ENCODE results near the gene CDKN2C.
"Not testable (repeated sequence)": the region's sequence is repeated elsewhere in the genome, so short reads cannot be mapped to it uniquely, and the experiment has no call there.

CDKN2C gene

DNA sequence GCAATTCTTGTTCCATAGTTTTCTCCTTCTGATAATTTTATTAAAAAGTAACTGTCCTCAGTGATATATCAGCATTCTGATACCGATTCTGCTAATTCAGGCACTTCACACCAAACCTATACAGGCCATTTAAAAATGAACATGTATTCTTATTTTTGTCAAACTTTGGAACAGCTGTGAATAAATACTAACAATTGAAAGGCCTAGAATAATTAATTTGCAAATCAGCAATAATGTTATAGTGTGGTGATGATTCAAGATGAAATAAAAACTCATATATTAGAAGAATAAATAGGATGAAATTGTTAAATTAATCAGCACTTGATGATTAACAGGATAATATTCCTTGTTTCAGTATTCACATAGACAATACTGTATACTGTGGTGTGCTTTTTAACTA is 9.9 kb downstream of the CDKN2C start:
- DNase-seq (ENCODE audit: low read depth), result no peak

DNA sequence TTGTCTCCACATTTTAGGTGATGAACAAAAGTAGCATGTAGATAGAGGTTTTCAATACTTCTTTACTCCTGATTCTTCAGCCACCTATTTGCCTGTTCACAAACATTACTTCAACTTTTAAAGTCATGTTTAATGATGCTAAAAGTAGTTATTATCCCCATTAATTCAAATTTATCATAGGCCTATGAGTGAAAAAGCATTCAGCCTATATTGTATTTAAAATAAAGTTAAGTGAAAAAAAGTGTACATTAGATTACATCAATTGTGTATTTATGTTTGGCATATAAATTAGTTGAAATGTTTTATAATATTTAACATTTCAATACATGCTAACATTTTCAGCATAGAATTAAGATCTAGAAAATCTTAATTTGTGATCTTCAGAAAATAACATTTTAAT is 10.5 kb downstream of the CDKN2C start:
- no peak for DNase-seq (ENCODE audit: low read depth)

DNA sequence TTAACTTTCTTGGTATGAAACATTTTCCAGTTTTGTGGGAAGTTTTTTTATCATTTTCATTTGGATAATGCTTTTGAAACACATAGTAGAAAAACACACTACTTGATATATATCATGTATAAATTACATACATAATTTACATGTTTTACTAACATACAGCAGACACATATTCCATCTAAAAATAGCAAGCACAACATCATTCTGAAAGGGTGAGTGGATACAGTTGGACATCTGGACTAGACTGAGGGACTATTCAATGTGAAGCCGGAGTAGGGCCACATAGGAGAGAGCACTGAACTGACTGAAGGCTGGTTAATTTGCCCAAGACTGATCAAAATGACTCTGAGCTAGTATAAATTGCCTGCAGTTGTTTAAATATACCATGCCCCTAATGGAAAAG is 11.7 kb downstream of the CDKN2C start:
- DNase-seq (ENCODE audit: low read depth), result no peak

DNA sequence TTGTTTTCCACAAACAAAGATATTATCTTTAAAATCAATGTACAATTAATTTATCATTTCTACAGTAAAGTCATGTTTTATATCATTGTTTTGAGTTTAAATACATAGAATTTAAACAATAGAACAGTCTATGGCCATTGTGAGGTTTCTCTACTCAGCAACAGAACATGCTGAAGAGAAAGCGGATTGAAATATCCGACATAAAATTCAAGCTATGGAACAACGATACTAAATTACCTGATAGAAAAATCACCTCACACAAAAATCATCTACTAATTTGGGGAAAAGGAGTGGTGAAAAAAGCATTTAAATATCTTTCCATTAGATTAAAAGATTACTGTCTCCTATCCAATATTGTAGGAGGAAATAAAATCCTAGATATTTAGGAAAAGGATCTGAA is 12.6 kb downstream of the CDKN2C start:
- no peak for DNase-seq (ENCODE audit: low read depth)

DNA sequence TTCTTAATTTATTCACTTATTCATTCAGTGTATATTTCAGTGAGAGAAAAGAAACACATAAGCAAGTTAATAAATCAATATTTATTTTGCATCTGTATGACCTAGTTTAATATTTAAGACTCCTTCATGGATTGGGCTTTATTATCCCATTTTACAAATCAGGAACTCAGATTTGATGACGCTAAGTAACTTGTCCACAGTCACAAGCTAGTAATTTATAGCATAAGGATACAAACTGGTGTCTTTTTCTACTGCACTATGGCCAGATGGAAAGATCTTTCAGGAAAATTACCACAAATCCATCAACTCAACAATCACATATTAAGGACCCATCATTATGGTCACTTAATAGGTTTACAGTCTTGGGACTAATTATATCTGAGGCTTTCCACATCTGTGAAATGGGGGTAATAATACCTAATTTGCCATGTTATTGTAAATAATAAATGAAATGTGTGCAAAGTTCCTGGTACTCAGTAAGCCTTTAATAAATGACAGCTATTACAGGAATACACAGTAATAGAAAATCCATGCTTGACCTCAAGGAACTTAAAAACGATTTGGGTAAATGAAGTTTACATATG is 13.3 kb downstream of the CDKN2C start:
- no peak for DNase-seq (ENCODE audit: low read depth)

DNA sequence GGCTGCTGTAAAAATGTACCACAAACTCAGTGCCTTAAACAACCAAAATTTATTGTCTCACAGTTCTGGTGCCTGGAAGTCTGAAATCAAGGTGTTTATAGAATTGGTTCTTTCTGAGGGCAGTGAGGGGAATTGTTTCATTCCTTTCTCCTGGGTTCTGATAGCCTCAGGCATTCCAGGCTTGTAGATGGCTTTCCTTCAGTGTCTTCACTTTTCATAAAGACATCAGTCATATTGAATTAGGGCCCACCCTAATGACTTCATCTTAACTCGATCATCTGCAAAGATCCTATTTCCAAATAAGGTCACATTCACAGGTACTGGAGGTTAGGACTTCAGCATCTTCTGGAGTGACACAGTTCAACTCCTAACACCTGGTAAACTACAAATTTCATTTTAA is 15.0 kb downstream of the CDKN2C start:
- no peak for DNase-seq (ENCODE audit: low read depth)

DNA sequence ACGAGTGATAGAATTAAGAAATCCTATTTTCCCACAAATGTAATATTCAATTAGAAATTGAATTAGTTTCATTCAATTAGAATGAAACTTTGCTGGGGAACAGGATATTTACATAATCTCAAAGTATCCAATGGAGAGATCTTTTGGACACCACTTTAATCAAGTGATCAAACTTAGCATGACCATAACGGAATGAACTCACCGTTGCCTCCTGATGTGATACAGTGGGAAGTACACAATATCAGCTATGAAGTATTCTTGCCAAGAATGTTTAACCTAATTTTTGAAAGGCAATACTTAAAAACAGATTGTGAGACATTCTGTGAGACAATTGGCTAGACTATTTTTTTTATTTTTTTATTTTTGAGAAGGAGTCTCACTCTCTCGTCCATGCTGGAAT is 16.6 kb downstream of the CDKN2C start:
- no peak for DNase-seq (ENCODE audit: low read depth)

DNA sequence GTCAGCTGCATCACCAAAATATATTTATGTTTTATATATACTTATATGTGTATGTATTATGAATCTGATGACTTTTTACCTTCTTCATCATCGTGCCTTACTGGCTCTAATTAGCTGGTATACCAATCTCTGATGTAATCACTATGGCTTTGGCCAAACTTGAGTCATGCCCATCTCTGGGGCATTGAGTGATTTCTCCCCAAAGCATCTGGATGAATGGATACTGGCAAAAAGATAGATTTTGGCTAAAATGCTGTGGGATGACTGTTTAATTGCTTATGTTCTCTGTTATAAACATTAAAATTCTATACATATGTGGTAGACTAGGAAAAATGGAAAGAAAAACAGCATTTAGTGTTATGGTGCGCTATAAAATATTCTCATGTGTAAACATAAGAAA is 19.6 kb downstream of the CDKN2C start:
- DNase-seq (ENCODE audit: low read depth), result no peak

DNA sequence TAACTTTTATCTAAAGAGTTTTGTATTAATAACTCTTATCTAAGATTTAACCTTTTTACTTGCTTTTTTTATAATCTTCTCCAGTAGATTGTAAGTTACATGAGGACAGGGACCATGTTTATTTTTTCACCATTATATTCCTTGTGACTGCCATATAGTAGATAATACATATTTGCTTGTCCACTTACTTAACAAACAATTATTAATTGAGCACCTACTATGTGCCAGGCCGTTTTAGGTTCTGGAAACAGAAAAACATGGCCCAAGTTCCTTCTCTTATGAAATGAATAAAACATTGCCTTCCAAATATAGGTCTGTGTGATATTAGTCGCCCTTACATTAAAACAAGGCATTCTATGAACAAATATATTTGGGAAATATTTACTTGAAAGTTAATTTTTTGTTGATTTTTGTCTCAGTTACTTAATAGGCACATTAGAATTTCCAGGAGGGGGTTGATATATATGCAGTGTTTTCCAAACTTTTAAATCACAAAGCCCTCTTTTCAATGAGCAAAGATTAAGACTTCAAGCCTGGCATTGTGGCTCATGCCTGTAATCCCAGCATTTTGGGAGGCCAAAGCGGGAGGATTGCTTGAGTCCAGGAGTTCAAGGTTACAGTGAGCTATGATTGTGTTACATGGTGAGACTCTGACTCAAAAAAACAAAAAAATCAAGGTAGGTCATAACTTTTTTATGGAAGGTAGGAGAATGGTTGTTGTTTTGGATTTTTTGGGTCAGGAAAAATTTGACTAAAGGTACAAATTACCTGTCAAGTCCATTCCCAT is 22.7 kb downstream of the CDKN2C start:
- DNase-seq (ENCODE audit: low read depth), result no peak

DNA sequence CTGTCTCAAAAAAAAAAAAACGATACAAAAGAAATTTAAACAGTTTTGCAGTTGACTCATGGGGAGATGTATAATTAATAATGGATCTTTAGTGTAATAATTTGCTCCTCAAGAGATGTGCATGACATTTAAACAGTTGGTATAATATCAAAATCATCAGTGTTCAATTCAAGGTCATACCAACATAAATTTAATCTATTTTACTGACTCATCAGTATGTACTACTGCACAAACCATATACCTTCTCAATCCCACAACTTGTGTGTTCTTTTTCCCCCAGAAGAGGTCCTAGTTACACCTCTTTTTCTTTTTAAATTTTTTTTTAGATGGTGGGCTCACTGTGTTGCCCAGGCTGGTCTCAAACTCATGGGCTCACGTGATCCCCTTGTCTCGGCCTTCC is 23.6 kb downstream of the CDKN2C start:
- no peak for DNase-seq (ENCODE audit: low read depth)

DNA sequence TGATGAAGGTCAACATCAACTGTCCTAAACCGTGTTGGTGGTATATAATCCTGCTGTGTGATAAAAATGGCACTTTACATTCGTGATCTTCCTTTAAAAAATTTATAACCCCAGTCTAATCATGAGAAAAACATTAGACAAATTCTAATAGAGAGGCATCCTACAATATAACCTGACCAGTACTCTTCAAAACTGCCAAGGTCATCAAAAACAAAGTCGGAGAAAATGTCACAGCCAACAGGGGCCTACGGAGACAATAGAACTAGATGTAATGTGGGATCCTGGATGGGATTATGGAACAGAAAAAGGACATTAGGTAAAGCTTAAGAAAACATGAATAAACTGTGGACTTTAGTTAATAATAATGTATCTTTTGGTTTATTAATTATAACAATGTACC is 25.0 kb downstream of the CDKN2C start:
- no peak for DNase-seq (ENCODE audit: low read depth)

DNA sequence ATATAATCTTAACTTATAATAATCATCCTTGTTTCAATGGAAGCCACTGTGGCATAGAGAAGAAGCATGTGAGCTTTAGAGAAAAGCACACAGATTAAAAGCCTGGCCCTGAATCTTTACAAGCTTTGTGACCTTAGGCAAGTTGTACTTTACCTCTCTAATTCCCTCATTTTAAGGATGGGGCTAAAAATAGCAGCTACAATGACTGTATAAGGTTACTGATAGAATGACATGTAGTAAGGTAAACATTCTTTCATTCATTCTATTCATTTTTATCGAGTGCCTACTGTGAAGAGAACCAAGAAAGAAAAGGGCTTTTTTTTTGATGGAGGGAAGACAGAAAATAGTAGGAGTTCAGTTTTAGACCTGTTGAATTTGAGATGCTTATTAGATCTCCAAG is 25.6 kb downstream of the CDKN2C start:
- DNase-seq (ENCODE audit: low read depth), result no peak

DNA sequence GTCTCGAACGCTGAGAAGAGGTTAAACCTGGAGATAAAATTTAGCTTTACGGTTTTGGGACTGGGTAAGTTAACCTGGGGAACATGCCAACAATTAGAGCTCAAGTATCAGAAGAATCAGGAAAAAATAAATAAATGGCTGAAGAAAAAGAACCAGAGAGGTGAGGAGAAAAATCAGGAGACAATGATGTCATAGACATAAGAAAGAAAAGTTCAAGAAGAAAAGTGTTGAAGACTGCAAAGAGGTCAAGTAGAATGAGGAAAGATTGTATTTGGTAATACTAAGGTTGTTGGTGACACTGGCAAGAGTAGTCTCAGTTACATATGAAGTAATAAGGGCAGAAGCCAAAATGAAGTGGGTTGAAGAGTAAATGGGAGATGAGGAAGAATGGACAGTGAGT is 26.0 kb downstream of the CDKN2C start:
- no peak for DNase-seq (ENCODE audit: low read depth)

DNA sequence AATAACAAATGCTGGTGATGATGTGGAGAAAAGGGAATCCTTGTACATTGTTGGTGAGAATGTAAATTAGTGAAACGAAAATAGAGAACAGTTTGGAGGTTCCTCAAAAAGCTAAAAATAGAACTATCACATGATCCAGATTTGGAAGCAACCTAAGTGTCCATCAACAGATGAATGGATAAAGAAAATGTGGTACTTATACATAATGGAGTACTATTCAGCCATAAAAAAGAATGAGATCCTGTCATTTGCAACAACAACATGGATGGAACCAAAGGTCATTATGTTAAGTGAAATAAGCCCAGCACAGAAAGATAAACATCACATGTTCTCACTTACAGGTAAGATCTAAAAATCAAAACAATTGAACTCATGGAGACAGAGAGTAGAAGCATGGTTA is 29.3 kb downstream of the CDKN2C start:
- DNase-seq (ENCODE audit: low read depth), result not testable (repeated sequence)

DNA sequence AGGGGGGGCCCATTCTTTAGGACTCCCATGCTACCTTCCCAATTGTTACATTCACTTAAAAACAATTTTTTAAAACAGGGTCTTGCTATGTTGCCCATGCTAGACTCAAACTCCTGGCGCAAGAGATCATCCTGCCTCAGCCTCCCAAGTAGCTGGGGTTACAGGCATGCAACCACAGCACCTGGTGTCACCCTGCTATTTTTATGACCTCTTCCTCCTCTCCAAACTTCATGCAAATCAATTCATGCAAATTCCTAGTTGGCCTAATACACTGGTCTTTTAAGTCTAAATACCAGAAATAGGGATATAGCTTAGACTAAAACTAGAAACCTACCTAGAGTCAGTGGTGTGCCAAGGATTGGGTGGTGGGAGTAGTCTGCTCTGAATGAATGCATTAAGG is 30.1 kb downstream of the CDKN2C start:
- DNase-seq (ENCODE audit: low read depth), result no peak

DNA sequence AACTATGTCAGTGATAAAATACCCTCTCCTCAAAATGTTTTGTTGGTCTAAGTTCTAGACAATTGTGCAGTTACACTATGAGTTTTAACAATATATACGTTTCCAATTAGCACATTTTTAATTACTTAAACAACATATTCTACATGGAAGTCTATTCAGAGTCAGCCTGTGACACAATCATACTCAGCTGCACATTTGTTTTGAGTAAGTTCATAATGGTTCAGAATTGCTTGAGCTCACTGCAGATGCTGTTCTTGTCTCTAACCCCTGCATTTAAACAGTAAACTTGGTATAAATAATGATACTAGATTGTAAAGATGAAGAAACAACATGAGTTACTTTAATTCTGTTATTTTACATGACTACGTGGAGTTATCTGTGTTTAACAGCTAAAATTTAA is 30.6 kb downstream of the CDKN2C start:
- DNase-seq (ENCODE audit: low read depth), result no peak

DNA sequence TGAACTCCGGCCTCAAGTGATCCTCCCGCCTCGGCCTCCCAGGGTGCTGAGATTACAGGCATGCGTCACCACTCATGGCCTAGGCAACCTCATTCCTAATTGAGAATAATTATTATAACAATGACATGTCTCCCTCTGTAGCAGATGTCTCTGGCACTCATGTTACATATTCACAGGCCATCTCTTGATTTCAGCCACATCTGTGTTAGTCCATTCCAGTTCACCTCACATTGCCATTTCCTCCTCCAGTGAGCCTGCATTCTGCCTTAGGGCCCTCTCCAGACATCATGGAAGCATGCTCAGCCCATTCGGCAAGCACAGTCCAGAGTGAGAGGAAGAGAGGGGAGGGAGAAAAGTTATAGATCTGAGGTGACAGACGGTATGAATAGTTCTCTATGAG is 32.5 kb downstream of the CDKN2C start:
- no peak for DNase-seq (ENCODE audit: low read depth)

DNA sequence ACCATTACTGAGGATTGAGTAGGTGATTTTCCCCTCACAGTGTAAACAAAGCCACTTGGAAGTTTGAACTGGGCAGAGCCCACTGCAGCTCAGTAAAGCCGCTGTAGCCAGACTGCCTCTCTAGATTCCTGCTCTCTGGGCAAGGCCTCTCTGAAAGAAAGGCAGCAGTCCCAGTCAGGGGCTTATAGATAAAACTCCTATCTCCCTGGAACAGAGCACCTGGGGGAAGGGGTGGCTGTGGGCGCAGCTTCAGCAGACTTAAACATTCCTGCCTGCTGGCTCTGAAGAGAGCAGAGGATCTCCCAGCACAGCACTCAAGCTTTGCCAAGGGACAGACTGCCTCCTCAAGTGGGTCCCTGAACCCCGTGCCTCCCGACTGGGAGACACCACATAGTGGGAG is 35.5 kb downstream of the CDKN2C start:
- DNase-seq (ENCODE audit: low read depth), result not testable (repeated sequence)

DNA sequence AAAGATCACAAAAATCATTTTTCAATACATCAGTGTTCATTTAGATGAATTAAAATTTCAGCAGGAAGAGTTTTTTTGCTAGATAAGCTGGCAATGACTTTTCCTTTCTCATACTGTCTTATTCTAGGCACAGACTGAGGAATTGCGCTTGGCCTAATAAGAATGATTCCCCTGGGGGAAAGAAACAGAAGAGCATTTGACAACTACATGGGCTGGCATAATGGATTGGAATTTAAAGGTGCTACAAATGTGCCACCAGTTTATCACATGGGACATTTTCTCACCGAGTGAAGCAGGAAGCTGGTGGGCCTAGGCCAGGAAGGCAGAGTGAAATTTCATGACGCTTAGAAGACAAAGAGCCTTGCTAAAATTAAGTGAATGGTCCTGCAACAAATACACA is 39.3 kb downstream of the CDKN2C start:
- DNase-seq (ENCODE audit: low read depth), result no peak

DNA sequence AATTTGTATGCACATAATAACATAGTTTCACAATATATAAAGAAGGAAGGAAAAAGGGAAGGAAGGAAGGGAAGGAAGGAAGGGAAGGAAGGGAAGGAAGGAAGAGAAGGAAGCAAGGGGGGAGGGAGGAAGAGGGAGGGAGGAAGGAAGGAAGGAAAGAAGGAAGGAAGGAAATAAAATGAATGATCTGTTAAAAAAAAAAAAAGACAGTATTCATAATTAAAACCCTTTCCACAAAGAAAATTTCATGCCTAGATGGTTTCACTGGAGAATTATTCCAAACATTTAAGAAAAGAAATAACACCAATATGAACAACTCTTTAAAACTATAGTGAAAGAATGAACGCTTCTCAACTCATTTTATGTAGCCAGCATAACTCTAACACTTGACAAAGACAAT is 44.8 kb downstream of the CDKN2C start:
- no peak for DNase-seq (ENCODE audit: low read depth)

DNA sequence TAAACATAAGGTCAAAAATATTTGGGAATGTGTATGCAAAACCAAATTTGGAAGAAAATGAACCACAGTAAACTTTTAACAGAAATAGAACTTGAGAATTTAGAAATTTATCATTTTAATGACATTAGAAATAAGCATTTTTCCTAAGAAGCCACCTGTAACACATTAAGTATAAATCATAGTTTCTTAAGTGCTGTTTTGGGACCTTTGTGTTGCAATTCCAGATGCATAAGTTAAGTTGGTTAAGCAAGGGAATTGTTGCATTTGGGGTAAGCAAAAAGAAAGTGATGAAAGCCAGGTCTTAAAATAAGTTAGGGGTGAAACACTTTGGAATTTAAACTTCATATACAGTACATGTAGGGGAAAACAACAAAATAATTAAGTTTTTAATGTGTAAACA is 49.8 kb downstream of the CDKN2C start:
- peak; percentile 57 for DNase-seq (ENCODE audit: low read depth)

Measured in GM04504 (cell line).